ENCODE data around the gene KLHL1. TPM values are rescaled to one million over a fixed set of nuclear protein-coding genes. Genes with fewer than 3 reads are reported as not detected.

KLHL1 gene
- total and polyA plus RNA-seq, 2 of the 4 experiments (the other 2 are of a cell fraction): not detected

GRCh38 chr13:69956839-69957238 lies 151.4 kb downstream of the KLHL1 start:
- Histone ChIP-seq H3K79me1 (ENCODE audit: low read depth in 1 of 2, low read length in 2 of 2) (no peaks in the 10 kb centered on the region), H3K27ac (ENCODE audit: insufficient read depth, low read length) (no peak overlapping the region), H3K14ac (replicated peaks; ENCODE audit: low read depth, low read length) (no peak overlapping the region), H4K20me1 (ENCODE audit: insufficient read depth, low read length) (no peaks in the 10 kb centered on the region), H3K4me2 (ENCODE audit: low read depth, low read length) (no peak overlapping the region), H3K56ac (ENCODE audit: extremely low read depth, insufficient read depth, low read length) (no peak overlapping the region), H3K9ac (ENCODE audit: low read depth, low read length) (no peak overlapping the region), H3K4me1 (ENCODE audit: control insufficient read depth, insufficient read depth, low read length) (no peaks in the 10 kb centered on the region), H2AK5ac (ENCODE audit: low read depth, low read length) (no peak overlapping the region), H3K18ac (ENCODE audit: low read depth, low read length) (no peak overlapping the region), H4K5ac (ENCODE audit: low read depth, low read length) (no peak overlapping the region), H2BK15ac (ENCODE audit: low read depth, low read length) (no peak overlapping the region), H4K91ac (ENCODE audit: insufficient read depth, low read depth, low read length) (no peak overlapping the region), H2AFZ (replicated peaks; ENCODE audit: low read length, poor library complexity) (no peak overlapping the region), H3K36me3 (ENCODE audit: control insufficient read depth, insufficient read depth, low read length) (no peaks in the 10 kb centered on the region), H3K9me1 (ENCODE audit: insufficient read depth, low read length) (no peaks in the 10 kb centered on the region), H2BK5ac (ENCODE audit: low read depth, low read length, poor library complexity, severe bottlenecking) (no peak overlapping the region), H3K4me3 (ENCODE audit: insufficient read depth, low read depth, low read length) (no peak overlapping the region), H4K8ac (ENCODE audit: low read depth in 2 of 2, low read length in 2 of 2) (no peak overlapping the region), H3K23ac (ENCODE audit: low read depth, low read length) (no peak overlapping the region), H2BK120ac (ENCODE audit: low read depth, low read length) (no peak overlapping the region), H3K4ac (ENCODE audit: low read depth, low read length) (no peak overlapping the region), H2AK9ac (replicated peaks; ENCODE audit: low read depth, low read length, poor library complexity) (no peak overlapping the region), H3K9me3 (ENCODE audit: control insufficient read depth, insufficient read depth, low read length) (no peaks in the 10 kb centered on the region), H2BK20ac (ENCODE audit: low read depth, low read length) (no peak overlapping the region), H3K27me3 (ENCODE audit: control insufficient read depth, insufficient read depth, low read length) (no peaks in the 10 kb centered on the region)
- ChIA-PET CTCF (no interaction called here), POLR2A (ENCODE audit: unreplicated experiment) (no interaction called here)
- in situ Hi-C loops (cut with MboI; ENCODE audit: low sequenced_read_pairs): no loop called here
- no TSS peak for BruUV-seq (replicated peaks)
- WGBS, 2 experiments (ENCODE audit: extremely low coverage in 2 of 2, insufficient read length in 1 of 2): no CpG with 5 or more reads among the region's 5 CpGs
- no peak for DNase-seq
- no peak for ATAC-seq (ENCODE audit: low read depth)
- dilution Hi-C loops (cut with HindIII; ENCODE audit: low sequenced_read_pairs, unreplicated experiment): no loop called here
- TF ChIP-seq MAZ (IDR thresholded peaks at IDR 0.05; ENCODE audit: borderline replicate concordance, low read depth, low read length) (no peak), CTCF (conservative IDR thresholded peaks at IDR 0.05; ENCODE audit: low read depth, low read length) (no peak), MAFK (IDR thresholded peaks at IDR 0.05; ENCODE audit: low read depth, low read length) (no peak), NFE2L2 (IDR thresholded peaks at IDR 0.05; ENCODE audit: low read depth, low read length) (no peak), RFX5 (IDR thresholded peaks at IDR 0.05; ENCODE audit: low read depth, low read length) (no peak), RAD21 (IDR thresholded peaks at IDR 0.05; ENCODE audit: low read length) (no peak), POLR2A (IDR thresholded peaks at IDR 0.05; ENCODE audit: low read depth, low read length) (no peak), CHD1 (IDR thresholded peaks at IDR 0.05; ENCODE audit: low read depth, low read length) (no peak), BHLHE40 (IDR thresholded peaks at IDR 0.05; ENCODE audit: low read depth, low read length) (no peak), CEBPB (IDR thresholded peaks at IDR 0.05; ENCODE audit: low read depth, low read length) (no peak), FOS (IDR thresholded peaks at IDR 0.05; ENCODE audit: low read depth, low read length) (no peak), SMC3 (IDR thresholded peaks at IDR 0.05; ENCODE audit: low read depth, low read length) (no peak), MXI1 (IDR thresholded peaks at IDR 0.05; ENCODE audit: borderline replicate concordance, low read depth, low read length) (no peak), RCOR1 (IDR thresholded peaks at IDR 0.05; ENCODE audit: insufficient replicate concordance, low read length) (no peak), USF2 (IDR thresholded peaks at IDR 0.05; ENCODE audit: low read depth, low read length) (no peak)
- TF ChIP-seq, protein P1, sequence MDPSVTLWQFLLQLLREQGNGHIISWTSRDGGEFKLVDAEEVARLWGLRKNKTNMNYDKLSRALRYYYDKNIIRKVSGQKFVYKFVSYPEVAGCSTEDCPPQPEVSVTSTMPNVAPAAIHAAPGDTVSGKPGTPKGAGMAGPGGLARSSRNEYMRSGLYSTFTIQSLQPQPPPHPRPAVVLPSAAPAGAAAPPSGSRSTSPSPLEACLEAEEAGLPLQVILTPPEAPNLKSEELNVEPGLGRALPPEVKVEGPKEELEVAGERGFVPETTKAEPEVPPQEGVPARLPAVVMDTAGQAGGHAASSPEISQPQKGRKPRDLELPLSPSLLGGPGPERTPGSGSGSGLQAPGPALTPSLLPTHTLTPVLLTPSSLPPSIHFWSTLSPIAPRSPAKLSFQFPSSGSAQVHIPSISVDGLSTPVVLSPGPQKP (IDR thresholded peaks at IDR 0.05; ENCODE audit: borderline replicate concordance, low read depth, low read length): no peak
- intact Hi-C loops (cut with micrococcal nuclease): no loop called here
